NCI-H187 treated with DMSO at 0.1 percent for 48 hours (cell line): ENCODE measurements around the gene LRRC52.

Experiments
- DNase-seq: peaks from one replicate; lab custom pipeline; 2025; lab: John Stamatoyannopoulos, UW

Gene LRRC52

DNA sequence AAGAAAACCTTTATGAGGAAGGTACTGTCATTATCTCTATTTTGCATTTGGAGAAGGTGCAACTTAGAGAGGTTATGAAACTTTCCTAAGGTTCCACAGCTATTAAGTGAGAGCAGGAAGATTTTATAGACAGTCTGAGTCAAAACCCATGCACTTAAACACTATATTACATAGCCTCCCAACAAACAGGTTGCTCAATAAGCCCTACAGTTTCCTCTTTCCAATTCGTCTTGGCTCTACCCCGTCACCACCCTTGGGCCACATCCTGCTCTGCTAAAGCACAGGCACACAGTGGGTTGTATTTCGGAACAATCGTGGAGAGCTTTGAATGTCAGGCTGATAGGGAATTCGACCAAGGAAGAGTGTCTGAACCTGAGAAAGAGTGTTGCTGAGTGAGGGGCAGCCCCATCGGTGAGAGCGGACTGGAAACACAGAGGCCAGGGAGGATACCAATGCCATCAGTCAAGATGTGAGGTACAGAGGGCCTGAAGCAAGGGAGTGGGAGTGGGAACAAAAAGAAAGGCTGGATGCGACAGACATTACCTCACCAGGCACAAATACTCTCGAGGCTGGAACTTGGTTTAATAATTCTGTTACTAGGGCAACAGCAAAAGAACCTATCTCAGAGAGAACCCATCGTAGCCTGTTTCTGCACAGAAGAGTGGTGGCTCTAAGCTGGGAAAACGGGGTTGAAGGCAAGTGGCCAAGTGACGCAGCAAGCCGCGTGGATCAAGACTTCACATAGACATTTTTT lies 6.3 kb upstream of the LRRC52 start:
- no peak for DNase-seq

DNA sequence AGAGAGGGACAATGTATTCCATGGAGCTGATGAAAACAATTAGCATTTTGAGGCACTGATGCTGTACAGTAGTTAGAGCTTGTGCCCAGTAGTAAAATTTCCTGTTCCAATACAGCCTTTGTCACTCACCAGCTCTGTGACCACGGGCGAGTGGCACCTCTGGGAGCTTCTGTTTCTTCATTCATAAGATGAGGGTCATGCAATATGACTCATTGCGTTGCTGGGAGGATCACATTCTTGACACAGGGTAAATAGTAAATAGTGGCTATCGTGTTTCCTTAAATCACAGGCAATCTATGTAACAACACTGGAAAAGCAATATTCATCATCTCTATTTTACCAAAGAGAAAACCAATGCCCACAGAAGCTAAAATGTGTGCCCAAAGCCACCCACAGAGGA lies 4.5 kb upstream of the LRRC52 start:
- no peak for DNase-seq

DNA sequence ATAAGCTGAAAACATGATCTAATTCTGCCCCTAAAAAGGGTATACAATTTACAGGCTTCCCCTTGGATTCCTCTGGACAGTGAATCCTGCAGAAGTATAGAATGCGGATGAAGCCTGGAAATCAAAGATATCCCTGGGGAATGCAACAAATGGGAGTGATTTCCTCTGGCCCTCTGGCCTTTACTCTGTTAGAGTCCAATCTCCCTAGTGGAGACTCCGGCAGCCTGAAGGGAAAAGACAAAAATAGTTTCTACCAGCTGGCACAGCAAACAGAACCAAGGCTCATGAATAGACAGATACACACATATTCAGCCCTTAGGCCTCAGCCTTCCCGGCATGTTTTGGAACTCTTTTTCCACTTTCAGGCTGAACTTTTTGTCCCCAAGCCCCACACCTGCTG lies 3.9 kb upstream of the LRRC52 start:
- no peak for DNase-seq

DNA sequence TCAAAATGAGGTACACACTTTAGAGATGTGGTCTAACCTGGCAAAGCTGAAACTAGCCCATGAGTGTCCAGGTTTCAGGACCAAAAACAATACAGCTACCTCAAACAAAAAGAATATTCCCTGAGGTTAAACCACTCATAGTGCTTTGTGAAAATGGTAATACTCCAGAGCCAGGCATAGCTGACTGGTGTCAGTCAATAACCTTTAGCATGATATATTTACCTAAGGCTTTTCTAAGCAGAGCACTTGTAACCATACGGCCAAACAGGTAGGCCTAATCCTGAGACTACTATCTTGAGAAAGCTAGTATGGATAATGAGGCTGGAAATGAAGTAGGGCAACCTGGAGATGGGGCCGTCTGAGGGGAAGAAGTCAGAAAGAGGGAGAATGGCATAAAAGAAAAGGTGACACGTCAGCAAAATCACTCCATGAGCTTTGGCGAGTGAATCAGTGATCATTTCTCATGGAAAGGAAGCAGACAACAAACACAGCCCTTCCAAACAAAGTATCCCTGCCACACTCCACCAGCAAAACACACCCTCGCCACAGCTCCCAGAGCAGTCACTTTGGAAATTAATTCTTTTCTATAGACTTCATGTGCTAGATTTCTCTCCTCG lies 1.7 kb upstream of the LRRC52 start:
- no peak for DNase-seq

DNA sequence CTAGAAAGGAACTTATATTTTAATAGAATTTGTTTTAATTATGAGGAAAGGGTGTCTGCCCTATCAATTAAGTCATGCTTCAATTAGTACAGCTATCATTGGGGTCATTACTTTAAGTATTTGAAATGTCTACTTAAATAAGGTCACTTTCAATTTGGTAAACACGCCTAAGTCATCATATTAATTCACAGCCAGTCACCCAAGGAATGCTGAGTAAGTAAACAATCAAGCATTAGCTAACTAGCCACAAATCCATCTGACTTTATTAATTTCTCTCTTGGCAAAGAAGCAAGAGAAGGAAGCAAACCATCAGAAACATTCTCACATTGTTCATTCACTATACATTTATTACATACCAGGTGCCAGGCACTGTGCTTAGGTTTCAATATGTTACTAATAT lies 1.2 kb upstream of the LRRC52 start:
- DNase-seq = no peak

DNA sequence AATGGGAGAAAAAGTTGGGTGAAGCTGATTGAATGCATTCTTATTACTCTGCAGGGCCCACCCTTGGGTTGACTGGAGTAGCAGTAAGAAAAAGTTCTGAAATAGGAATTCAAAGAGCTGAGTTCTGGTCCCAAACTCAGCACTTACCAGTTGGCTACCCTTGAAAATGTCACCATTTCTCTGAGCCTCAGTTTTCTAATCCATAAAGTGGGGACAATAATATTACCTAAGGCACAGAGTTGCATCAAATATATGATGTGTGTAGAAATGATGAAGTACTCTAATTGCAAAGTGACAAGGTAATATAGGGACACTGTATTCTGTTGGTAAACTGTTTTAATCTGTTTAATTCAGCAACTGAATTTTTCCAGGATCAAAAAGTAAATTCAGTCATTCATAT lies 1.2 kb downstream of the LRRC52 start:
- DNase-seq = no peak

DNA sequence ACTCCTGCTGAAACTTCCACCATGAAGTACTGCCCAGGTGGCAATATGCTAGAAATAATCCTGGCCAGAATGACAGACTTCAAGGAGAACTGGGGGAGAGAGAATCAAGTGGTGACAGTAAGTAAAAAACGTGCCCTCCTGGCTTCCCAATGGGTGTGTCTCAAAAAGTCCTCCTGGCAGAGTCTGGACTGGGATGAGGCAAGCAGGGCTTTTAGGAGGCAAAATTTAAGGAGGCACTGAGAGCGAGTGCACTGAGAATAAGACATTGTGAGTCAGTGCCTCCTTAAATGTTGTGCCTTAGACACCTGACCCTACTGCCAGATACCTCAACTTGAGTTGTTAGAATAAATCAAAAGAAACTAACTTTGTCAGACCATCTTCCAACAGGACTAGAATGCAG lies 2.2 kb downstream of the LRRC52 start:
- DNase-seq = no peak

DNA sequence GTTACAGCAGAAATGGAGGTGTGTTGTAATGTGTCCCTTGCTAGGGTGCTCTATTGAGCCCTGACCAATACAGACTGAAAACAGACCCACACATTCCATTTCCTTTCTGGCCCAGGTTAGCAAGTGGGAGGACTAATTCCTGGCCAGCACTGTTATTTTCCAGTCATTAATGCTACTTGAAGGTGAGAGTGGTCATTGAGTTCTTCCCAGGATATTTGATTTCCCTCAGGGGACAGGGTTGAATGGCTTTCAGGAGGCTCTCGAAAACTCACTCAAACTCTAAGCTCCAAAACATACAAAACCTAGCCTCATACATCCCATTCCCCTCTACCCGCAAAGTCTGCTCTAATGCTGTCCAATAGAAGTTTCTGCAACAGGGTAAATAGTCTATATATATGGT lies 6.2 kb downstream of the LRRC52 start:
- peak; percentile 61 for DNase-seq

DNA sequence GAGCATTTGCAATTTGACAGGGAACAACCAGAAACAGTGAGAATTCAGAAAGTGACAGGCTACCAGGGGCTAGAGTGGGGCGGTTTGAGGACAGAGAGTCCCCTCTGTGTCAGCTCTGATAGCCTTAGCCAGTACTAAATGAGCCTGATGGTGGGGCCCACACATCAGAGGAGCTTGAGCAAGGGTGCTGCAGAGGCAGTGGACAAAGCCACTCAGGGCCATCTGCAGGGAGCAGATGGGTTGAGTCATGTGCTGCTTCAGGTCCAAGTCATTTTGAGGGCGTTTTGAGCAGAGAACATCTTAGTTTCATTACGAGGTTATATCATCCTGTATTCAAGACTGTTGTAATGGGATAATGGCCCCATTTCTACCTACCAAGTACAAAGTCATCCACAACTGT lies 7.7 kb downstream of the LRRC52 start:
- no peak for DNase-seq

DNA sequence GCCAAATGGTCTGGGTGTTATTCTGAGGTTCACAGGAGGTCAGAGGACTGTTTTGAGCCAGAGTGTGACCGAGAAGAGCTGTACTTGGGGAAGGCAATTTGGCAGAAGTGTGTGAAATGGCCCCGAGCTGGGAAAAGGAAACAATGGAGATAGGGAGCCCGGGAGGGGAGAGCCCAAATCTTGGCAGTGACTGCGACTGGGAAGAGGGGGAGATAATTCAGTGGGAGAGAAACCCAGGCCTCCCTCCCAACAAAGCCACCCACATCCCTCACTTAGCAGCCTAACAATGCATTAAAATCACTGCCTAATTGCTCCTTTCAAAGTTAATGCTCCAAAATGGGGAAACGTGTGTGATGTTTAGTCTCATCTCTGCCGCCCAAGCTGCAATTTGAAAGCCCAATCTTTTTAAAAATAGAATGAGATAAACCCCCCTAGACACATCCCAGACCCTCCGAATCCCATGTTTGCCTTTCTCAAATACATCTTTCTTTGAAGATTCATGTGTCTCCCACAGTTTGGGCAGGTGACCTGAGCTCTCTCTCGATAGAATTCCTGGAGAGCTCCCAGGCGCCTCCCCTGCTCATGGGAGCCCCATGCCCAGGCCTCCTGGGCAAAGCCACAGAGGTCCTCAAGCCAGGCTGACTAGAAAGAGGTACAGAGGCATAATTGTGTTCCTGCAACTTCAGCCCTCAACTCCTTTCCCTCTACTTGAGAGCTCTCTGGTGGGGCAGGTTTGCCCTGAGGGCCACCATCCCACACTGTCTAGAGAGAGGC lies 17.3 kb downstream of the LRRC52 start:
- DNase-seq = no peak

DNA sequence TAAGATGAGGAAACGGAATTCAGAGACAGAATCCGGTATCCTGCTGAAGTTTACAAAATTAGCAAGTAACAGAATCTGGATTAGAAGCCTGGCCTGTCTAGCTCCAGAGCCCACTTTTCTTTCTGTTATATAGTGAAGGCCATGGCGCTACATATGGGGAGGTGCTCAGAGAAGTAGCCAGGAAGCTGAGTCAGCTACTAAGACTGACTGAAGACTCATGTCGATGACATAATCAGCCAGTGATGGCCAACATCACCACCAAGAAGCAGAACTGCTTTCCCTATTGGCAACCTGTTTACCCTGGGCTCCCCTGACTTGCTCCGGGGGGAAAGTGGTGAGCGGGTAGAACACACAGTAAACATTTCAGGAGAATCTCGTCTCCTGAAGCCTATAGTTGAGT lies 18.8 kb downstream of the LRRC52 start:
- DNase-seq = no peak

DNA sequence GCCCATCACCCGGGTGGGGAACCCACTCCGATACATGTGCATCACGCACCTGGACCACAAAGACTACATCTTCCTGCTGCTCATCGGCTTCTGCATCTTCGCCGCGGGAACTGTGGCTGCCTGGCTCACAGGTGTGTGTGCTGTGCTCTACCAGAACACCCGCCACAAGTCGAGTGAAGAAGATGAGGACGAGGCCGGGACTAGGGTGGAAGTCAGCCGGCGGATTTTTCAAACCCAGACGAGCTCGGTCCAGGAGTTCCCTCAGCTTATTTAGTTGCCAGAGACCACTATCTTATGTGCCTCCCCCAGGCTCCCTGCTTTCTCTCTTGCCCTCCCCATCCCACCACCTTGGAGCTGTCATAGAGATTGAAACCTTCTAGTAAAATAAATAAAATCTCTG lies 19.8 kb downstream of the LRRC52 start:
- DNase-seq = no peak

DNA sequence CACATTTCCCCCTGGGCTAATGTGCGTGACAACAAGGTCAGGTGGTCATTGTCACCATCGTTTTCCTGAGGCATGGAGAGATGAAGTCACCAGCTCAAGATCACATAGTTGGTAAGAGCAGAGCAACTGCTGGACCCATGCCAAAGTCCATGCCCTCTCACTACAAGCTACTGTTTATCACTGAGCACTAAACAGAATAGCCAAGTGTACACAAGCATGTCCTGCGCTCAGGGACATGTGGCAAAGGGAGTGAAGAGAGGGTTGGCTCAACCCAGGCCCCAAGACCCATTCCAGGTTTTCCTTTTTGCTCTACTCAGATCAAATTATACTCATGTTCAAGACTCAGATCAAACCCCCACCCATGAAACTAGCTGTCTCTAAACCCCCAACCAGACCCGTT lies 20.8 kb downstream of the LRRC52 start:
- DNase-seq = no peak

DNA sequence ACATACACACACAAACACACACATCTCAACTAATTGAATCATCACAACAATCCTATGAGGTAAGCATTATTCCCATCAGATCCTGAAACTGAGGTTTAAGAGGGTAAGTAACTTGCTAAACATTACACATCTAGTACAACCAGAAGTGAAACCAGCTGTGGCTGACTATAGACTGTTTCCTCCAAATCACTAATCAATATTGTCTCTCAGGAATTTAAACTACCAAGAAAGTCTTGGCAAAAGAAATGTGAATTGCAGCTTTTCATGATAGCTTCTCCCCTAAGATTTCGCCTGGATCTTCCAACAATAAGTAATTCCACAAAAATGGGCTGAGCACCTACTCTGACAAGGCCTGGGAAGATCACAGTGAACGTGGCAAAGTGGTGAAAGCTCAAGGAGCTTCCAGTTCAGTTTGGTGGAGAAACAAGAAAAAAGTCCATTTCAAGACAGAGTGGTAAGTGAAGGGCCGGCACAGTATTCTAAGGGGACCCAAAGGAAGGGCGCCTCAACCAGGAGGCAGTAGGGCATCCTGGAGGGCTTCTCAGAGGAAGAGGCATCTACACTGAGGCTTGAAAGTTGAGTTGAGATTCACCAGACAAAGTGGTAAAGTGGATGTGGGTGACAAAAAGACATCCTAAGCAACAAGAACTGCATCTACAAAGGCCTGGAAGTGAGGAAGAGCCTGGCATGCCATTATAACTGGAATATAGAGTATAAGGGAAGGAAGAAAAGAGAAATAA lies 22.1 kb downstream of the LRRC52 start:
- DNase-seq = no peak

DNA sequence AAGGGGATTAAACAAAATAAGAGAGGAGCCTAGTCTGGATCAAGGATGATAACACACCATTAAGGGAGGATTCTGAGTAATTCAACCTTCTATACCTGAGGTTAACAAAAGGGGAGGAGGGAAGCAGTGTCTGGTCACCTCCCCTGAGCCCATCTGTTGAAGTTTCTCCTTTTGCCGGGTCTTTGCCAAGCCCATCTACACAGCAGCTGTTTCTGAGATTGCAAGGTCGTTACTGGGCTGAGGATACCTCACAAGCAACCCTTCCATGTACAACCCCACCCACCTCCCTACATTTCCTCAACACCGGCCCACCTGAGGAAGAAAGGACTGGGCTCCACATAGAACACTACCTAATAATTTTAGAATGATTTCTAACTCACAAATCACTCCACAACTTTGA lies 26.3 kb downstream of the LRRC52 start:
- no peak for DNase-seq

DNA sequence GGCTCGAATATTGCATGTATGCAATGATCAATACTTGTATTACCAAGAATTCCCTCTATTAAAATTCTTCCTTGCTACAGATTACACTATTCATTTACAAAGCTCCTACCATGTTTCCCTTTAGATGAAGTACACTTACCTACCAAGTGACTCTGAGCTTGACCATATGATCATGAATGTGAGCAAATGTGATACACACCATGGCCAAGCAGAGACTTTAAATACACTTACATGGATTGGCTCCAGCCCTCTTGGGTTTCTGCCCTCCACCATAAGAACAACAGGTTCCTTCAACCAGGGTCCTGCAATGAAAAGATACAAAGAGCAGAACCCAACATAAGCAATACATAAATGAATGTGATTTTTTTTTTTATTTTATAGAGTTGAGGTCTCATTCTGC lies 30.0 kb downstream of the LRRC52 start:
- DNase-seq = no peak

DNA sequence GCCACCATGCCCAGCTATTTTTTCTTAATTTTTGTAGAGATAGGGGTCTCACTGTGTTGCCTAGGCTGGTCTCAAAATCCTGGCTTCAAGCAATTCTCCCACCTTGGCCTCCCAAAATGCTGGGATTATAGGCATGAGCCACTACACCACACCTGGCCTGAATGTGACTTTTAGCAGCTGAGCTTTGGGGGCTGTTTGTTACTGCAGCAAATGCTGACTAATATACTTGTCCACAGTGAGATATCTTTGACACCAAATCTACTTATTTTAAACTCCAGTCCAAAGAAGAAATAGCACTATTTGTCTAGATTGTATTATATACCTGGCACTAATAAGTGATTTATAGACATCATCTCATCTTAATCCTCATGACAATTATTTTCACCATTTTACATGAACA lies 30.5 kb downstream of the LRRC52 start:
- no peak for DNase-seq

DNA sequence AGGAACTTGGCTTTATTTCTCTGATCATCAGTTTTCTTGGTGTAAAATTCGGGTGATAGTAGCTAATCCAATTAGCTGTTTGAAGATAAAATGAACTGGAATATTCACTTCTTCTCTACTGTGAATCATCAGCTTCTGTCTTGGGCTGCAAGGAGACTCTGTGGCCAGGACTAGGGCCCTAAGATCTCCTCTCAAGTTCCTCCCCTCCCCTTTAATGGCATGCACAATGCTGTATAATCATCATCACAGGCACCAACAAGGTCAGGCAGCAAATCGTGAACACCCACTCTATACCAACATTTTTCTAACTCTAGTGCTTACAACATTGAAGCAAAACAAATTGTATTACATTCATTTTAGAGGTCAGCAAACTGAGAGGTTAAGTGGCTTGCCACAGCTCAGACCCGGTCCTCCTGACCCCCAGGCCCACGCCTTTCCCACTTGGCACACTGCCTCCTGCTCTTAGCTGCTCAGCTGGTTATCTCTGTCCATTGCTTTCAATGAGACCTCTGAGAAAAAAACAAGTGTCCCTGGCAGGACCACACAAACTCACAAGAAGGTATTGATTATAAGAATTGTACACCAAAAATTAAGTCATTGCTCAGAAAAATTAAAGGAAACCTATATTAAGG lies 31.8 kb downstream of the LRRC52 start:
- no peak for DNase-seq

DNA sequence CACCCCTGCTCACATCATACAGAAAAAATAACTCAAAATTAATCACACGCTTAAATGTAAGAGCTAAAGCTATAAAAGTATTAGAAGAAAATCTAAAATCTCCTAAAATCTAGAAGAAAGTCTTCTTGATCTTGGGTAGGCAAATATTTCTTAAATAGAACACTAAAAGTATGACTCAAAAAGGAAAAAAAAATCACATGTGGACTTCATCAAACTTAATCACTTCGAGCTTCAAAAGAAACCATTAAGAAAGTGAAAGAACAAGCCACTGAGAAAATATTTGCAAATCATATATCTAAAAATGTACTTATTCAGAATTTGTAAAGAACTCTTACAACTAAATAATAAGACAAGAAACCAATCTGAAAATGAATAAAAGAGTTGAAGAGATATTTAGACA lies 32.7 kb downstream of the LRRC52 start:
- DNase-seq = no peak

DNA sequence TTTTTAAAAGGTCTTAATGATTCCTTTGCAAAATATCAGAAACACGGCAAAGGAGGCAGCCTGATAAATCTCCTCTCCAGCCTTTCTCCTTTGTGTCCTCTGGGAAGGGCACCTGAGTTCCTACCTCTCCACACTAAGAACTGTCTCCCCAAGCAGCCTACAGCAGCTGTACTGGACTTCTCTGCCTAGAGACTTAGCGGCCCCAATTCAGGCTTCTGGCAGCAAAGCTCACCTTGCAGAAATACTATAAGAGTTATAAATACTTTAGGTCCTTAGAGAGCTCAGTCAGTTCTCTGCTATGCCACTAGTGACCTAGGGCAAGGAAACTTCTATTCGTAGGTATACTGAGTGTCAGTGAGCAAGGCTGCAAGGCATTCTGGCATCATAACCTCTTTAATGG lies 33.9 kb downstream of the LRRC52 start:
- DNase-seq = no peak

DNA sequence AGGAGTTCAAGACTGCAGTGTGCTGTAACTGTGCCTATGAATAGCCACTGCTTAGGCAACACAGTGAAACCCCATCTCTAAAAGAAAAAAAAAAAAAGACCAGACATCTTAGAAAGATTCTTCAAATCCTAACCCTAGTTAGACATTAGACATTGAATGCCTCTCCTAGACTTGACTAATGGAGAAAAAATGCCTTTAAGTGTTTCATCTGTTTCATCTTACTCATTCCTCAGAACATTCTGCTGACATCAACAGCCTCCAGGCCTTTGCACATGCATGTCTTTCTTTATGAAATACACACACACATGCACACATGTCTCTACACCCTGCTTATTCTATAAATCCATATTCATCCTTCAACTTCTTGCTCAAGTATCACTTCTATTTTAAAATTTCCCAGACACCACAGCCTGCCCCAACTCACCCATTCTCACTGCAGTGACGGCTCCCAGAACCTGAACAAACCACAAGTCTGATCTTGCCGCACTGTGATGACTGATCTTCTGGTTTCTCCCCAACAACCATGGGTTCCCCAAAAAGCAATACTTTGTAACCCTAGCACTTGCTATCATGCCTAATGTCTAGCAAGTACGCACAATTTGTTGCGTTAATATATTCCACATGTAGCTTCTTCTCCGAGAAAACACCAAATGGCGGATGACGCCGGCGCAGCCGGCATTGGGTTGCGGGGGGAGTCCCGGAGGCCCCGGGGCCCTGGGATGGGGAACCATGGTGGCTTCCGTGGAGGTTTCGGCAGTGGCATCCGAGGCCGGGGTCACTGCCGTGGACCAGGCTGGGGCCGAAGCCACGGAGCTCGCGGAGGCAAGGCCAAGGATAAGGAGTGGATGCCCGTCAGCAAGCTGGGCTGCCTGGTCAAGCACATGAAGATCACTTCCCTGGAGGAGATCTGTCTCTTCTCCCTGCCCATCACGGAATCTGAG lies 37.4 kb downstream of the LRRC52 start:
- DNase-seq = no peak
